Measurements from ENCODE around the gene GPR61. TPM values are rescaled to one million over a fixed set of nuclear protein-coding genes. Genes with fewer than 3 reads are reported as not detected.

GPR61 gene
- total RNA-seq, 1 experiment from 2014 or later: not detected

- POLR2A ChIA-PET (ENCODE audit: unreplicated experiment): no interaction called here
- no peak overlapping the region for H2AFZ ChIP-seq
- no peaks in the 10 kb centered on the region for H3K9me3 ChIP-seq (ENCODE audit: insufficient read depth, low read depth)
- H3F3A ChIP-seq (ENCODE audit: insufficient read depth, low read depth): peaks cover 7% of the 10 kb centered on the region; the same call in 1 of the 2 replicates
- no peak overlapping the region for H3K4me2 ChIP-seq
- CTCF ChIA-PET: no interaction called here
- TF ChIP-seq EZH2 (IDR thresholded peaks at IDR 0.05; ENCODE audit: low read depth): no peak
- TF ChIP-seq CTCF (conservative IDR thresholded peaks at IDR 0.05): no peak
- intact Hi-C loops (cut with micrococcal nuclease; ENCODE audit: unreplicated experiment): no loop called here
- H3K36me3 ChIP-seq (ENCODE audit: low read depth): peaks cover 64% of the 10 kb centered on the region
- H3K4me3 ChIP-seq: no peak overlapping the region
- H3K9me2 ChIP-seq (ENCODE audit: insufficient read depth): no peaks in the 10 kb centered on the region
- H3K27ac ChIP-seq: no peak overlapping the region
- no peaks in the 10 kb centered on the region; the same call in 1 of the 2 replicates for H4K20me1 ChIP-seq (ENCODE audit: insufficient read depth)
- no peaks in the 10 kb centered on the region for H3K4me1 ChIP-seq (replicated peaks; ENCODE audit: insufficient read depth)
- H3K79me2 ChIP-seq (ENCODE audit: low read depth): no peaks in the 10 kb centered on the region; the same call in 1 of the 2 replicates
- BruUV-seq (replicated peaks): no TSS peak
- H3K27me3 ChIP-seq (ENCODE audit: insufficient read depth, low read depth): no peaks in the 10 kb centered on the region
- DNase-seq: no peak
These were observed 45.1 kb downstream of the GPR61 start for GRCh38 chr1:109584766-109585165.

DNA sequence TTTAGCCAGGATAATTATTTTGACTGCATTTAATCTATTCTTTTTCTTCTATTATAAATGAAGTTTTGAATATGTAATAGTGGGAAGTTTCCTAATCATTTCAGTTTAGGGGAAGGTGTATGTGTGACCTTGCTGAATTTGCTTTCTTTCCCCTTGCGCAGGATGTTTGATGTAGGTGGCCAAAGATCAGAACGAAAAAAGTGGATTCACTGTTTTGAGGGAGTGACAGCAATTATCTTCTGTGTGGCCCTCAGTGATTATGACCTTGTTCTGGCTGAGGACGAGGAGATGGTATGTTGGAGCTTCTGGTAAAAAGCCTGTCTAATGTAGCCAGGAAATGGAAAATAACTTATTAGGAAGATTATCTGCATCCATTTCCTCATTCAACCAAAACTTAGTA, 46.4 kb downstream of the GPR61 start:
- Histone ChIP-seq H3K4me3 (no peak overlapping the region), H2AFZ (no peak overlapping the region), H3K27me3 (ENCODE audit: insufficient read depth, low read depth) (no peaks in the 10 kb centered on the region), H3K4me1 (replicated peaks; ENCODE audit: insufficient read depth) (no peaks in the 10 kb centered on the region), H3K36me3 (ENCODE audit: low read depth) (peaks cover 63% of the 10 kb centered on the region), H3K4me2 (no peak overlapping the region), H3K79me2 (ENCODE audit: low read depth) (no peaks in the 10 kb centered on the region; the same call in 1 of the 2 replicates), H3K9me3 (ENCODE audit: insufficient read depth, low read depth) (no peaks in the 10 kb centered on the region), H3K9me2 (ENCODE audit: insufficient read depth) (no peaks in the 10 kb centered on the region), H3K27ac (no peak overlapping the region), H3F3A (ENCODE audit: insufficient read depth, low read depth) (peaks cover 10% of the 10 kb centered on the region; the same call in 1 of the 2 replicates), H4K20me1 (ENCODE audit: insufficient read depth) (peaks cover 3% of the 10 kb centered on the region; the same call in 1 of the 2 replicates)
- BruUV-seq (replicated peaks): no TSS peak
- POLR2A ChIA-PET (ENCODE audit: unreplicated experiment): no interaction called here
- intact Hi-C loops (cut with micrococcal nuclease; ENCODE audit: unreplicated experiment): no loop called here
- CTCF ChIA-PET: no interaction called here
- TF ChIP-seq EZH2 (IDR thresholded peaks at IDR 0.05; ENCODE audit: low read depth) (no peak), CTCF (conservative IDR thresholded peaks at IDR 0.05) (no peak)
- DNase-seq: no peak

GRCh38 chr1:109589177-109589576, 49.5 kb downstream of the GPR61 start:
- no peak overlapping the region for H3K4me2 ChIP-seq
- H3K79me2 ChIP-seq (ENCODE audit: low read depth): no peaks in the 10 kb centered on the region; the same call in 1 of the 2 replicates
- TF ChIP-seq CTCF (conservative IDR thresholded peaks at IDR 0.05) (no peak), EZH2 (IDR thresholded peaks at IDR 0.05; ENCODE audit: low read depth) (no peak)
- no peak overlapping the region for H3K27ac ChIP-seq
- intact Hi-C loops (cut with micrococcal nuclease; ENCODE audit: unreplicated experiment): no loop called here
- no peak overlapping the region for H3K4me3 ChIP-seq
- no peaks in the 10 kb centered on the region for H3K9me2 ChIP-seq (ENCODE audit: insufficient read depth)
- H3F3A ChIP-seq (ENCODE audit: insufficient read depth, low read depth): peaks cover 18% of the 10 kb centered on the region; the same call in 1 of the 2 replicates
- peaks cover 6% of the 10 kb centered on the region; the same call in 1 of the 2 replicates for H4K20me1 ChIP-seq (ENCODE audit: insufficient read depth)
- H3K9me3 ChIP-seq (ENCODE audit: insufficient read depth, low read depth): no peaks in the 10 kb centered on the region
- no peaks in the 10 kb centered on the region for H3K27me3 ChIP-seq (ENCODE audit: insufficient read depth, low read depth)
- no TSS peak for BruUV-seq (replicated peaks)
- H3K36me3 ChIP-seq (ENCODE audit: low read depth): peaks cover 73% of the 10 kb centered on the region
- POLR2A ChIA-PET (ENCODE audit: unreplicated experiment): no interaction called here
- DNase-seq: no peak
- no peaks in the 10 kb centered on the region for H3K4me1 ChIP-seq (replicated peaks; ENCODE audit: insufficient read depth)
- CTCF ChIA-PET: no interaction called here
- H2AFZ ChIP-seq: no peak overlapping the region
